KOPT-K1 (cell line): ENCODE data around the gene RBMS1.
"Not testable (repeated sequence)": the region's sequence is repeated elsewhere in the genome, so short reads cannot be mapped to it uniquely, and the experiment has no call there.

Source experiments
- H3K27ac ChIP-seq: fragments of 200-600 bp; sonication (generic); 2 replicates; pipeline ENCODE4 v1.5.1; 2016; ENCODE audit warnings: antibody characterized with exemption, mild to moderate bottlenecking, low read depth, low read length; ENCODE audit not compliant: poor library complexity, severe bottlenecking
- H3K36me3 ChIP-seq: fragments of 200-600 bp; sonication (generic); 2 replicates; pipeline ENCODE4 v1.5.1; 2017; ENCODE audit warnings: antibody characterized with exemption, mild to moderate bottlenecking, low read length, moderate library complexity; ENCODE audit not compliant: insufficient read depth
- H3K9me3 ChIP-seq: fragments of 200-600 bp; sonication (generic); 2 replicates; pipeline ENCODE4 v1.5.1; 2017; ENCODE audit warnings: antibody characterized with exemption, low read length, mild to moderate bottlenecking; ENCODE audit not compliant: insufficient read depth, poor library complexity, severe bottlenecking

Gene RBMS1

DNA sequence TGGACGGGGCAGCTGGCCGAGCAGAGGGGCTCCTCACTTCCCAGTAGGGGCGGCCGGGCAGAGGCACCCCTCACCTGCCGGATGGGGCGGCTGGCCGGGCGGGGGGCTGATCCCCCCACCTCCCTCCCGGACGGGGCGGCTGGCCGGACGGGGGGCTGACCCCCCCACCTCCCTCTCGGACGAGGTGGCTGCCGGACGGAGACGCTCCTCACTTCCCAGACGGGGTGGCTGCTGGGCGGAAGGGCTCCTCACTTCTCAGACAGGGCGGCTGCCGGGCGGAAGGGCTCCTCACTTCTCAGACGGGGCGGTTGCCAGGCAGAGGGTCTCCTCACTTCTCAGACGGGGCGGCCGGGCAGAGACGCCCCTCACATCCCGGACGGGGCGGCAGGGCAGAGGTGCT lies 54.6 kb downstream of the RBMS1 start:
- not testable (repeated sequence) for H3K27ac ChIP-seq
- H3K9me3 ChIP-seq: peaks cover 16% of the 10 kb centered on the region

DNA sequence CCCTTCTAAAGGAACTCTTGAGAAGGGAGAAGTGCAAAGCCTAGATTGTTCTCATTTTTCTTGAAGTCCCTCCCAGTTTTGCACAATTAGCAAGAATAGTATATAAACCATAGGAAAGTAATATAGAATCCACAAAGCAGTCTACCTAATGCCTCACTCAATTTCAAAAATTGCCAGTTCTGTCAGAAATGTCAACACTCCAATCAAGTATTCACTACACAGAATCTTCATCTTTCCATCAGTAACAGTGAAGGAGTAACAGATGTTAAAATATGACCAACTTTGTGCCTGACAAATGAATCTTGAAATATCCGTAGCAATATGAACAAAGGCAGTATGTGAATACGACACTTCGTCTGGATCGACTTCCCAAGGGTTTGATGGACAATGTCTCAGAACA lies 56.3 kb downstream of the RBMS1 start:
- H3K27ac ChIP-seq: no peak overlapping the region
- H3K9me3 ChIP-seq: peaks cover 5% of the 10 kb centered on the region

More for the DNA sequence above, 54.6 kb downstream of the RBMS1 start:
- not testable (repeated sequence) for H3K36me3 ChIP-seq

DNA sequence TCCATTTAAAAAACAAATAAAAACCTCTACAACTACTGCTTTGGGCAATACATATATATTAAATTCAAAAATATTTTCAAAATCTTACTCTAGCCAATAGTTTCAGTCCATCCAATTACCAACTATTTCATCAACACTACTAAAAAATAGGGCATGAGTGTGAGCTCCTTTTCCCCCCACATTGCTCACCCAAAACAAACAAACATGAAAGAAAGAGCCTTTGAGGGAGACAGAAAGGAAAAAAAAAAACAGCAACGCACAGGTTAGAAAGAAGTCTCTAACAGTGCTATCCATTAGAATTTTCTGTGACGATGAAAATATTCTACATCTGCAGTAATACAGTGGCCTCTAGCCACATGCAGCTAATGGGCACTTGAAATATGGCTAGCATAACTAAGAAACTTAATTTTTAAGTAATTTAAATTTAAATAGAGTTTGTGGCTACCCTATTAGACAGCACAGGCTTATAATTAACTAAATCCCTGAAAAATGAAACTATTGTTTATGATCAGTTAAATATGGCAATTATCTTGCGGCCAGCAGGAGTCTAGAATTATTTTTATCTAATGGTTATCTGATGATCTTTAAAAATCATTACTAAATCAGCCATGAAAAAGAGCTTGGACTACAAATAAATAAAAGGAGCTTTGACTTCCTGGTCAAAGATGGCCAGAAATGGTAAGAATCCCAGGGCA lies 59.2 kb downstream of the RBMS1 start:
- Histone ChIP-seq H3K9me3 (peaks cover 5% of the 10 kb centered on the region), H3K27ac (no peak overlapping the region), H3K36me3 (no peaks in the 10 kb centered on the region)

More for the DNA sequence above, 56.3 kb downstream of the RBMS1 start:
- no peaks in the 10 kb centered on the region for H3K36me3 ChIP-seq

DNA sequence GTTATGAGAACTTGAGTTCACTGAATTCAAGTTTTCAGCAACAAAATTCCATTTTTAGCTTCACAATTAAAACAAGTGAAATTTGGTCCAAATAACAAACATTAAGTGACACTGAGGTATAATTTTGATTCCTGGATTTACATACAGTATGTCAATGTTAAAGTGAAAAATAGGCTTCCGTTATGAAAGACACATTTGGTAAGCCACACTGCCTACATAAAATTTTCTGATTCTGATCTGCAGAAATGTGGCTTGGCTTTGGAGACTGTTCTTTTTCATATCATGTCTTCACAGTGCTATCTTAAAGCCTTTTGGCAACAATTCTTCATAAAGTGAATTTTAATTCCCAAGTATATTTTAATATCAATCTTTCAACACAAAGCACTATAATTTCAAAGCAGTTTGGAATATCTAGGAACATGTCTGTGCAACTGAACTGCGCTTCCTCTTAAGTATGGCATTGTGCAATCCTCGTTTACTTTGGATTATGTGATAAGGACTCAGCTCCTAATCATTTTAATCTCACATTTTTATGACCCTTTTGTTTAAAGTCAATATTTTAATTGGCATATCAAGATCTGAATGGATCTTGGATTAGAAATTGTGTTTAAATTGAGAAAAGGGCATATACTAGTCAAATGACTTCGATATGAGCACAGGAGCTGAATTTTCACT lies 60.0 kb downstream of the RBMS1 start:
- no peaks in the 10 kb centered on the region for H3K36me3 ChIP-seq
- peaks cover 5% of the 10 kb centered on the region for H3K9me3 ChIP-seq
- no peak overlapping the region for H3K27ac ChIP-seq

DNA sequence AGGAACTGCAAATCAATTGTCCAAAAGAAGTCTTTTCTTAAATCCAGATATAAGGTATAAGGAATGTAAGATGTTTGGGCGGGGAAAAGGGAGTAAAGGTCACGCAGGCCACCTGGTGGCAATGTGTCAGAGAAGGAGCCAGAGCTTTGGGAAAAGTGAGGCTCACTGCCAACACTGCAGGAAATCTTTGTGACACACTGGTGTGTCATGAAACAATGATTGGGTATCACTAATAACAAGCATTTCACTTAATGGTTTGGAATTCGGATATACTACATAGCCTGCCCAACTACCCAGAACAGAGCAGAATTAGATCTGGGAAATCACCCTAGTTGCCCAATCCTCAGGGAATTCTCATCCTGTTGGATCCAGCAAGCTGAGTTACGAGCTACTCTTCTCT lies 61.0 kb downstream of the RBMS1 start:
- Histone ChIP-seq H3K36me3 (no peaks in the 10 kb centered on the region), H3K27ac (no peak overlapping the region), H3K9me3 (peaks cover 5% of the 10 kb centered on the region)

DNA sequence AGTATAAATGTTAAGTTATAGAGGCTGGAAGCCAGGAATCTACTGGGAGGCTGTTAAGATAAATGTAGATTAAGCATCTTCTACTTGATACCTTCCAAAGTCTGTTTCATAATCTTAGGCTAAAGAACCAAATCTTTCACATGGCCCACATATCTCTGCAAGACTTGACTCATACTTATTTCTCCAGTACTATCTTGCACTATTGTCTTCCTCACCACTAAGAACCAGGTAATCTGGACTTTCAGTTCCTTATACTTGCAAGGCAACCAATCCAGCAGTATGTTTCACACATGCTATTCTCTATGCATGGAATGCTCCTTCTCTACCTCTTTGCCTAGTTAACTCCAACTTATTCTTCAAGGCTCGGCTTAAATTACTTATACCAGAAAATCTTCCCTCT lies 62.2 kb downstream of the RBMS1 start:
- Histone ChIP-seq H3K36me3 (no peaks in the 10 kb centered on the region), H3K27ac (no peak overlapping the region)

DNA sequence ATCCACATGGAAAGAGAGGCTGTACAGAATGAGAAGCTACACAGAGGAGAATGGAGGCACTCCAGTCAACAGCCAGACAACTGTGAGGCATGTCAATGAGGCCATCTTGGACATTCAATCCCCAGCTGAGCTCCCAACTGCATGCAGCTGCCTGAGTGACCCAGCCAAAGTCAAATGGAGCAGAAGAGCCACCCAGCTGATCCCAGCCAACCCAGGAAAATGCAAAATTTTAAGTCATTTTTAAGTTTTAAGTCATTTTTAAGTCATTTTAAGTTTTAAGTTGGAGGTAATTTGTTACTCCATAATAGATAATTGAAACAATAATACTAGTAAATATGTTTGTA lies 63.6 kb downstream of the RBMS1 start:
- Histone ChIP-seq H3K36me3 (no peaks in the 10 kb centered on the region), H3K27ac (peak overlapping the region; percentile 11), H3K9me3 (peaks cover 5% of the 10 kb centered on the region)

More for the DNA sequence above, 62.2 kb downstream of the RBMS1 start:
- peaks cover 5% of the 10 kb centered on the region for H3K9me3 ChIP-seq

- Histone ChIP-seq H3K36me3 (no peaks in the 10 kb centered on the region), H3K9me3 (peaks cover 5% of the 10 kb centered on the region), H3K27ac (peak overlapping the region; percentile 87)
Measured at GRCh38 chr2:160429248-160430000, 64.2 kb downstream of the RBMS1 start.

DNA sequence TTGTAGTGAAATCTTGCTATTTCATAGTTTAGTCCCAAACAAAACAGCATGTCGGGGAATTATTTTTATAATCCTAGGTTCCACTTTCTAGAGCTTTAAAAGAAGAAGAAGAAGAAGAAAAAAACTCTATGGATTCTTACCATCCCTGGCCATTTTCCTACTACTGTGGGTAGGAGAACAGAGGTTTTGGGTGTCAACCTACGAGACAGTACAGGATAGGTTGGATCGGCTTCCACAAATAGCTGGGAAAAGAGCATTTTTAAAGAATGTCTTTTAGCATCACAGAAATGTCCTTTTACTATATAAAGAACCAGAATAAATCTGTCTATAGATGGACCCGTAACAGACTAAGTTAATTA lies 65.2 kb downstream of the RBMS1 start:
- H3K36me3 ChIP-seq: no peaks in the 10 kb centered on the region
- H3K27ac ChIP-seq: peak overlapping the region; percentile 87
- peaks cover 5% of the 10 kb centered on the region for H3K9me3 ChIP-seq

DNA sequence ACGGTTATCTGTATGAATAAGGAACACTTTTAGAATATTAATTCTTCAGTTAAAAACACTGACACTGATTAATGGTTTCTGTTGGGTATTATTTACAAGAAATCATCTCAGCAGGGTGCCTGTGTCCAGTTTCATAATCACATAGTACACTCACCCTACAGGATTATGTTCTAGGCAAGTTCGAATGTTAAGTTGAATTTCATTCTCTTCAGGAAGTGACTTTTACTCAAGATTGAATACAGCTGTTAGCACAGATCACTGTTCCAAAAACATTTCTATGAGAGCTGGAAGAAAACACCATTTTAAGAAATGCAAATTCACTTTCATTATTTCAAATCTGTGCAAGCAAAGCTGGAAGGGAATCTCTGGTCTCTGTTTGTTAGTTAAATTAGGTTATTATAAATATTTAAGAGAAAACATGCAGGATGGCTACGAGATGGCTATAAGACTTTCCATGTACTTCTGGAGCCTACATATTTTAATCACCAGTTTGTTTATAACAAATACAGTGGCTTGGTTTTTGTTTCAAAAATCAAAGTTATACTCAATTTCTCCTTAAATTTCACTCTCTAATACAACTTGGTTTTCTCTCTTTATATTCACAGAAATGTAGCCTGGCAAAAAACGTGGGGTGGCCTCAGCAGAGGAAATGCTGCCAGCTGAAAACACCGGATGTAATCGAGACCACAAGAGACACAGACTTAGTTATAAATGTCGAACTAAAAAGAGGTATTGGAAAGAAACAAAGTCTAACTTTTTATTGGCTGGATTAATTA lies 65.8 kb downstream of the RBMS1 start:
- H3K36me3 ChIP-seq: no peaks in the 10 kb centered on the region
- H3K27ac ChIP-seq: peak overlapping the region; percentile 87

DNA sequence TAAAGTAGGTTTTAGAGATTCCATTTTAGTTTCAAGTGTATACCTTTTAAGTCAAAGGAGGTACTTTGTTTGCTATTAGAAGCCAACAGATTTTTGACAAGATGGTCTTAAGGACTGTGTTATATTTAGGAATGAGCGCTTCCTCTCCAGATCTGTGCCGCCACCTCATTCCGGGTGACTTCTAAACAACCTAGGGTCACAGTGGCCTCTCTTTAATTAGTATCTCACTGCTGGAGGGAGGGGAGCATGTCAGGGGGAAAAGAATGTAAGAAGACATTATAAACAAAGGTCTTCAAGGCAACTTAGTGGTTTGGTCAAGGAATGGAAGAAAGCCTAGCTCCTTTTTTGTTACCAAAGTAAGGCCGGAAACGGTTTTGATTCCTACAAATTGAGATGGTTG lies 67.0 kb downstream of the RBMS1 start:
- Histone ChIP-seq H3K36me3 (no peaks in the 10 kb centered on the region), H3K9me3 (peaks cover 5% of the 10 kb centered on the region), H3K27ac (peak overlapping the region; percentile 87)

More for the DNA sequence above, 65.8 kb downstream of the RBMS1 start:
- H3K9me3 ChIP-seq: peaks cover 5% of the 10 kb centered on the region

DNA sequence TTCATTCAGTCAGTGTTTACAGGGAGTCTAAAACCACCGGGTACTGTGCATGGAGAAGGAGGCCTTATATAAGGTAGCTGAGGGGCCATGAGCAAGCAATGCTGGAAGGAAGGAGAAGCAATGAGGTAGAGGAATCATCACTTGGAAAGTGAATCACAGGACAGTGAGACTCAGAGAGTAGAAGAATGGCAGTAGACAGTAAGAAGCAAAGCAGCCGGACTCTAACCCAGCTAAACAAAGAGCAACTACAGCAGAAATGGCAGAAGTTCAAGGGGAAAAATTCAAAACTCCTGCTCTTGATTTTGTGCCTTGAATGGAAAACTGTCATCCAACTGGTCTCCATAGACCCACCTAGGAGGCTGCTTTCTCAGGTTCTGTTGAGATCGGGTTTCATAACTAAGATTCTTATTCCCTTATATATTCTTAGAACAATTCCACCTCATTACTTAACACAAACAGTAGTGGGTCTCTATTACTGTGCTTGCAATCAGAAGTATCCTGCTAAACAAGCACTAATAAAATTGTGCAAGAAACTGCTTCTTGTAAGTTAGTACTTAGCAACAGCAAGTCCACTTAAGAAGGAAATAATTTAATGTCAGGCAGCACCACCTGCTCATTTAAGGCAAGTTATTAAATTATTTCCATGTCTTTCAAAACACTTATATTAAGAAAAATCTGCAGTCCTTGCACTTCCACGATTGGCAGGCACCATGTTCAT lies 68.0 kb downstream of the RBMS1 start:
- H3K36me3 ChIP-seq: no peaks in the 10 kb centered on the region
- peak overlapping the region; percentile 87 for H3K27ac ChIP-seq
- peaks cover 5% of the 10 kb centered on the region for H3K9me3 ChIP-seq

DNA sequence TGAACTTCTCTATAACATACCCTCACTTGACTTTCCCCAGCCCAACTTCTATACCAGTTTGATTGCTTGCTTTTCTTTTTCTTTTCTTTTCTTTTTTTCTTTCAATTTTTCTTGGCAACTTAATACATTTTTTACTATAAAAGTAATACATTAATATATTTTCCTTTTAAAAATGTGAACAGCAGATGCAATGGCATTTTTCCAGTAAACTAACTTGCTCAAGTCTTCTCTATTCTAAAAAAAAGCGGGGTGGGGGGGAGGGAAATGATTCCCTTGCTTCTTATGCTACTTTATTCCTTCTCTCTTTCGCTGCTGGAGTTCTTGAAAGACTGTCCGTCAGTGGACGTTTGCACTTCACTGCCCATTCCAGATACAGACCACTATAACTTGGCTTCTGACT lies 70.5 kb downstream of the RBMS1 start:
- Histone ChIP-seq H3K9me3 (no peaks in the 10 kb centered on the region), H3K36me3 (no peaks in the 10 kb centered on the region), H3K27ac (peak overlapping the region; percentile 67)

DNA sequence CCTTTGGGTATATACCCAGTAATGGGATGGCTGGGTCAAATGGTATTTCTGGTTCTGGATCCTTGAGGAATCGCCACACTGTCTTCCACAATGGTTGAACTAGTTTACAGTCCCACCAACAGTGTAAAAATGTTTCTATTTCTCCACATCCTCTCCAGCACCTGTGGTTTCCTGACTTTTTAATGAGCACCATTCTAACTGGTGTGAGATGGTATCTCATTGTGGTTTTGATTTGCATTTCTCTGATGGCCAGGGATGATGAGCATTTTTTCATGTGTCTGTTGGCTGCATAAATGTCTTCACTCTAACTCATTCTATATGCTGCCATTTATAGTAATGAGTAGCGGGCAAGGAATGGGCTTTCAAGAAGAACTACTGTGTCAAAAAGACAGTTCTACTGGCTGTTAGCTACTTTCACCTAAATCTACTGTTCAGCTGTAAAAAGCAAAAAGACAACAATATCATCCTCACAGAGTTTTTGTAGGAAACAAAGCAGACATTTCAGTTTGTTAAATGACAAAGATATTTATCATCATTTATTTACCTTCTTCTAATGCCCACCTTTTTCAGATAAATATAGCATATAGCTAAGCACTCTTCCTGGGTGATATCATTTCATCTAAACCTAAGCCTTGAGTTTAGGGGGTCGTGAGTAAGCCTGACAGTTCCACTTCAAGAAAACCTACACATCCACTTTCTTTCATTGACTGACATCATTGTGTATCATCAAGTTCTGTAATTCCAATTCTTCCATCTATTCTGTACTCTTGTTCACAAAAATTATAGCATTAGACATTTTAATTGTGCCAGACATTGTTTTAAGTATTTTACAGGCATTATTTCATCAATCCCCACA lies 71.7 kb downstream of the RBMS1 start:
- not testable (repeated sequence) for H3K9me3 ChIP-seq, H3K36me3 ChIP-seq
- peak overlapping the region; percentile 67 for H3K27ac ChIP-seq
